Endothelial cell (in vitro differentiated cells): ENCODE measurements around the gene TFPT. TPM values are rescaled to one million over a fixed set of nuclear protein-coding genes. Genes with fewer than 3 reads are reported as not detected.

Source experiments
- DNase-seq: peaks from one replicate; pipeline ENCODE4 v3.0.0; 2021; ENCODE audit warnings: low spot score
- H3K27ac Mint-ChIP-seq: one replicate; pipeline ENCODE4 v1.8.0; 2021; ENCODE audit warnings: mixed read lengths, inconsistent platforms; ENCODE audit not compliant: unreplicated experiment
- H3K27me3 Mint-ChIP-seq: one replicate; pipeline ENCODE4 v1.8.0; 2021; ENCODE audit warnings: mild to moderate bottlenecking, moderate library complexity, mixed read lengths, inconsistent platforms; ENCODE audit not compliant: unreplicated experiment
- H3K36me3 Mint-ChIP-seq: one replicate; pipeline ENCODE4 v1.8.0; 2021; ENCODE audit warnings: mild to moderate bottlenecking, low read depth, mixed read lengths, inconsistent platforms; ENCODE audit not compliant: unreplicated experiment
- H3K4me1 Mint-ChIP-seq: one replicate; pipeline ENCODE4 v1.8.0; 2021; ENCODE audit warnings: mild to moderate bottlenecking, mixed read lengths, inconsistent platforms; ENCODE audit not compliant: unreplicated experiment
- H3K4me3 Mint-ChIP-seq: one replicate; pipeline ENCODE4 v1.8.0; 2021; ENCODE audit warnings: mild to moderate bottlenecking, mixed read lengths, inconsistent platforms; ENCODE audit not compliant: unreplicated experiment
- H3K9me3 Mint-ChIP-seq: one replicate; pipeline ENCODE4 v1.8.0; 2021; ENCODE audit warnings: mixed read lengths, inconsistent platforms; ENCODE audit not compliant: unreplicated experiment
- total RNA-seq: library from RNA; stranded (reverse); fragmentation: NEBNext Ultra II Directional; extraction: Animal tissue kit (Norgen Biotek cat#: 25700); gene quantifications from one replicate; pipeline ENCODE4 v1.2.1, GENCODE V29; 2021; ENCODE audit not compliant: unreplicated experiment
- TF ChIP-seq, protein P1 (sequence below): fragments of 200-600 bp; sonication (generic); IDR thresholded peaks from one replicate; pipeline ENCODE4 v1.5.0; 2021; ENCODE audit warnings: antibody characterized with exemption; ENCODE audit not compliant: unreplicated experiment

TFPT gene
- total RNA-seq, 1 donor from 2014 or later: 24.8 TPM

- Mint-ChIP-seq H3K27ac (peak overlapping the region; percentile 85), H3K9me3 (no peaks in the 10 kb centered on the region), H3K27me3 (peaks cover 31% of the 10 kb centered on the region), H3K36me3 (peaks cover 22% of the 10 kb centered on the region), H3K4me1 (peaks cover 27% of the 10 kb centered on the region), H3K4me3 (peak overlapping the region; percentile 92)
- TF ChIP-seq, protein P1, sequence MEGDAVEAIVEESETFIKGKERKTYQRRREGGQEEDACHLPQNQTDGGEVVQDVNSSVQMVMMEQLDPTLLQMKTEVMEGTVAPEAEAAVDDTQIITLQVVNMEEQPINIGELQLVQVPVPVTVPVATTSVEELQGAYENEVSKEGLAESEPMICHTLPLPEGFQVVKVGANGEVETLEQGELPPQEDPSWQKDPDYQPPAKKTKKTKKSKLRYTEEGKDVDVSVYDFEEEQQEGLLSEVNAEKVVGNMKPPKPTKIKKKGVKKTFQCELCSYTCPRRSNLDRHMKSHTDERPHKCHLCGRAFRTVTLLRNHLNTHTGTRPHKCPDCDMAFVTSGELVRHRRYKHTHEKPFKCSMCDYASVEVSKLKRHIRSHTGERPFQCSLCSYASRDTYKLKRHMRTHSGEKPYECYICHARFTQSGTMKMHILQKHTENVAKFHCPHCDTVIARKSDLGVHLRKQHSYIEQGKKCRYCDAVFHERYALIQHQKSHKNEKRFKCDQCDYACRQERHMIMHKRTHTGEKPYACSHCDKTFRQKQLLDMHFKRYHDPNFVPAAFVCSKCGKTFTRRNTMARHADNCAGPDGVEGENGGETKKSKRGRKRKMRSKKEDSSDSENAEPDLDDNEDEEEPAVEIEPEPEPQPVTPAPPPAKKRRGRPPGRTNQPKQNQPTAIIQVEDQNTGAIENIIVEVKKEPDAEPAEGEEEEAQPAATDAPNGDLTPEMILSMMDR: no peak
- DNase-seq: no peak
Observed at GRCh38 chr19:54136086-54136863, 20.8 kb upstream of the TFPT start.

- TF ChIP-seq, protein P1: no peak
- H3K4me1 Mint-ChIP-seq: peaks cover 20% of the 10 kb centered on the region
- peaks cover 31% of the 10 kb centered on the region for H3K27me3 Mint-ChIP-seq
- H3K4me3 Mint-ChIP-seq: peak overlapping the region; percentile 74
- H3K9me3 Mint-ChIP-seq: no peaks in the 10 kb centered on the region
- no peak for DNase-seq
- peak overlapping the region; percentile 79 for H3K27ac Mint-ChIP-seq
- peaks cover 14% of the 10 kb centered on the region for H3K36me3 Mint-ChIP-seq
Observed at GRCh38 chr19:54133957-54134590, 18.6 kb upstream of the TFPT start.

DNA sequence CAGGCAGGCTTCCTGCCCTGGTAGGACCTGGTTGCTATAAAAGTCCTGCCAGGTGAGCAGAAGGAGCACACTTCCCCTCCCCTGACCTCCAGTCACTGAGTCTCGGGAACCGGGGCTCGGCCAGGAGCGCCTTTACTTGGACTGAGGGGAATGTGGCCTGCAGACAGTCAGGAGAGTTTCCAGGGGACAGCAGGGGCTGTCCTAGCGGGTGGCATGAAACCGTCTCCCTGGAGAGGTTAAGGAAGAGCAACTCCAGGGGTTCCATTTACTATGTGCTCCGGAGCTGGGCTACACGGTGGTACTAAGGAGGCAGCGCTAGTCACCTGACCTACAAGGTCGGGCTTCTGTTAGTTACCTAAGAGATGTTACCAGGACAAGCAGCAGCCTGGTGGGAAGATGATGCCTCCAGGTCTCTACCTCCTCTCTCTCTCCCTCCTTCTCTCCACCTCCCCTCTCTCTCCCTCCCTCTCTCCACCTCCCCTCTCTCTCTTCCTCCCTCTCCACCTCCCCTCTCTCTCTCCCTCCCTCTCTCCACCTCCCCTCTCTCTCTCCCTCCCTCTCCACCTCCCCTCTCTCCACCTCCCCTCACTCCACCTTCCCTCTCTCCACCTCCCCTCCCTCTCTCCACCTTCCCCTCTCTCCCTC lies 18.0 kb upstream of the TFPT start:
- no peak for DNase-seq
- H3K27ac Mint-ChIP-seq: no peak overlapping the region
- TF ChIP-seq, protein P1: no peak
- H3K27me3 Mint-ChIP-seq: peaks cover 26% of the 10 kb centered on the region
- H3K4me3 Mint-ChIP-seq: no peak overlapping the region
- peaks cover 10% of the 10 kb centered on the region for H3K36me3 Mint-ChIP-seq
- peaks cover 15% of the 10 kb centered on the region for H3K4me1 Mint-ChIP-seq
- no peaks in the 10 kb centered on the region for H3K9me3 Mint-ChIP-seq

DNA sequence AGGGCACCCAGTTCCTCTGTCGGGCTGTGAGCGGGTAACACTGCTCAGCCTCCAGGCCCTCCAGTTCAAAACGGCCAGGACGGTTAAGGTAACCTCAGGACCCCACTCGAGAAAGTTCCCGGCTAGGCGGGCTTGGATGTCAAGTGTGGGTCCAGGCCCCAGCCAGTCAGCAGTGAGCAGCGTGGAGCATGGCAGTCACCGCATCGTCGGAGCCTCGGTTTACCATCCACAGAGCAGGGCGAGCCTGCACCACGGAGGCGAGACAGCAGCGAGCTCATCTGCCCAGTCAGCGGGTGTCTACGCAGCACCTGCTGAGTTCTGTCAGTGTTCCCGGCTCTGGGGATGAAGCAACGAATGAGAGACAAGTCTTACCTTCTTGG lies 14.2 kb upstream of the TFPT start:
- Mint-ChIP-seq H3K27me3 (peaks cover 11% of the 10 kb centered on the region), H3K9me3 (no peaks in the 10 kb centered on the region), H3K4me1 (peaks cover 4% of the 10 kb centered on the region), H3K36me3 (peaks cover 17% of the 10 kb centered on the region), H3K27ac (no peak overlapping the region), H3K4me3 (no peak overlapping the region)
- TF ChIP-seq, protein P1: no peak
- DNase-seq: no peak
